Astrocyte of the hippocampus (primary cell): ENCODE measurements around the gene USP40.
A peak's percentile ranks its signal among the peaks of the same experiment; 100 is the strongest.

Experiments
- DNase-seq: peaks from one replicate; pipeline ENCODE4 v3.0.0; 2011; ENCODE audit warnings: low read depth, low spot score

USP40 gene

GRCh38 chr2:233443511-233444183, 122.9 kb downstream of the USP40 start:
- DNase-seq: peak; percentile 90

DNA sequence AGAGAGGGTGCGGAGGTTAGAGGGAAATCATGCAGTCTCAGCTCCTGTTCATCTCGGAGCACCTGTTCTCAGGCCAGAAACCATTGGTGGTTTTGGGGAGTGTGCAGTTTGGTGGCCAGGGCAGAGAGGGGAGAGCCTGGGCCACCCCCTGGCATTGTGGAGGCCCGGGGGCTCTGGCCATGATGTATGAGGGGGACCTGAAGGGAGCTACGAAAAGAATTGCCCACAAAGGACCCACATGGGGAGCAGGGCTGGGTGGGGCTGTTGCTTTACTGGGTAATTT, 124.6 kb downstream of the USP40 start:
- DNase-seq: no peak

- no peak for DNase-seq
These were observed 125.2 kb downstream of the USP40 start for GRCh38 chr2:233441161-233442027.

DNA sequence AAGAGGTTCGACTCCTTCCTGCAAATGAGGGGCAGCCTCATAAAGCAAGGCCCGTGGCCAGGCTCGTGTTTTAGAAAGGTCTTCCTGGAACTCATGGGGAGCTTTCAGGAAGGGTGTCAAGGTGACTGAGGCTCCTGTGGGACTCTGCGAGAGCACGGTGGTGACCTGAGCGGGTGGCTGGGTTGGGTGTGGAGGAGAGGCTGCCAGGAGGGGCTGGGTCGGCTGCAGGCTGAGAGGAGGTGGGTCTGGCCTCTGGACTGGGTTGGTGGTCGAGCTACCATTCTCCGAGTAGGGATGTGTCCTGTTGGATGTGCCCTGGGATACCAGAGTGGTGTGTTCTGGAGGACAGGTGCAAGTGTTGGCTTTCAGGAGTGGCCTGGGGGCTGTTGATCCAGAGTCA, 125.9 kb downstream of the USP40 start:
- DNase-seq: no peak

- no peak for DNase-seq
These were observed 126.3 kb downstream of the USP40 start for GRCh38 chr2:233440314-233440713.

DNA sequence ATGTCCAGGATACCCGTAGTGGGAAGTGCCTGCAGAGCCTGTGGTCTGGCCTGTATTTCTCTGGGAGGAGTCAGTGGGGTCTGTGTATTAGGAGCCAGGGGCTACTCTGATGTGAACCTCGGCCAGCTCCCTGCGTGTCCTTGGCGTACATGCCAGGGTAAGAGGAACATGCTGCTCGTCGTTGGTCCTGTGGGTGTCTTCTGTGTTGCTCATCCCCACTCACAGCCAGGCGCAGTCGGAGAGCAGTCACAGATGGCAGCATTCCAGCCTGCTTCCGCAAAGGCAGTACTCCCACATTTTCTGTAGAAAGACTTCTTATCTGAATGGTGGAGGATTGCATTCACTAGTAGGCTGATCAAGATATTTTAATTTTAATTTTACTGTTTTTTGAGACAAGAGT, 127.4 kb downstream of the USP40 start:
- DNase-seq: no peak

DNA sequence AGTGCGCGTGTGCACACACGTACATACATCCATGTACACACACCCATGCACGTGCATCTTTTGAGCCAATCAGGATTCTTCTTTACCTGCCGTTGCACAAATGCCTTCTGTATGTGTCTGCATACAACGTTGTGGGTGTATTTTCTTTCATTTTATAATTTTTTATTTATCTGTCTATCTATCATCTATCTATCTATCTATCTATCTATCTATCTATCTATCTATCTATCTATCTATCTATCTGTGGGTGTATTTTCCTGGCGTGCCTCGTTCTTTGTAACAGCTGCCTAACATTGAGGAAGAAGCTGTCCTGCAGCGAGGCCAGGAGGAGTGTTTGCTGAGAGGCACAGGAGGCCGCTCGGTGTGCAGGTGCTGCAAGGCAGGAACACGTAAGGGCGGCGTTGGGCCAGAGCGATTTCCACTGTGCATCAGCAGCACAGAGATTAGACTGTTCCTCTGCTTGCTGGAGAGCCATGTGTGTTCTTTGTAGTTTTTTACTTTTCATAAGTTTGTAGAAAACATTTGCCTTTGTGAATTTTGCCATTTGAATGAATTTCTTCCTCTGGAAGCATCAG, 127.9 kb downstream of the USP40 start:
- no peak for DNase-seq

- DNase-seq: no peak
These were observed 129.1 kb downstream of the USP40 start for GRCh38 chr2:233437439-233437955.

- DNase-seq: no peak
These were observed 129.7 kb downstream of the USP40 start for GRCh38 chr2:233436691-233437438.

DNA sequence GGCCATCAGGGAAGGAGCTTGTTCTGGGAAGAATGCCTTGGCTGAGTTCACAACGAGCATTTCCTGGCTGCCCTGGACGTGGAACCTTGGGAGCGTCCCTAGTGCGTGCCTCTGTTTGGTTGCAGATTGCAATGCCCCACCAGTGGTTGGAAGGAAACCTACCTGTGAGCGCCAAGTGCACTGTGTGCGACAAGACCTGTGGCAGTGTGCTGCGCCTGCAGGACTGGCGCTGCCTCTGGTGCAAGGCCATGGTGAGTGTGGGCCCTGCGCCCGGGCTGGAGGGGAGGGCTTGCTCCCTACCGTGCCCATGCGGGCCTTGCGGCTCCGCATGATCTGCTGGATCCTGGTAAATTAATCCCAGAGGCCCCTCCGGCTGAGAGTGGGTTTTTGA, 130.4 kb downstream of the USP40 start:
- no peak for DNase-seq

DNA sequence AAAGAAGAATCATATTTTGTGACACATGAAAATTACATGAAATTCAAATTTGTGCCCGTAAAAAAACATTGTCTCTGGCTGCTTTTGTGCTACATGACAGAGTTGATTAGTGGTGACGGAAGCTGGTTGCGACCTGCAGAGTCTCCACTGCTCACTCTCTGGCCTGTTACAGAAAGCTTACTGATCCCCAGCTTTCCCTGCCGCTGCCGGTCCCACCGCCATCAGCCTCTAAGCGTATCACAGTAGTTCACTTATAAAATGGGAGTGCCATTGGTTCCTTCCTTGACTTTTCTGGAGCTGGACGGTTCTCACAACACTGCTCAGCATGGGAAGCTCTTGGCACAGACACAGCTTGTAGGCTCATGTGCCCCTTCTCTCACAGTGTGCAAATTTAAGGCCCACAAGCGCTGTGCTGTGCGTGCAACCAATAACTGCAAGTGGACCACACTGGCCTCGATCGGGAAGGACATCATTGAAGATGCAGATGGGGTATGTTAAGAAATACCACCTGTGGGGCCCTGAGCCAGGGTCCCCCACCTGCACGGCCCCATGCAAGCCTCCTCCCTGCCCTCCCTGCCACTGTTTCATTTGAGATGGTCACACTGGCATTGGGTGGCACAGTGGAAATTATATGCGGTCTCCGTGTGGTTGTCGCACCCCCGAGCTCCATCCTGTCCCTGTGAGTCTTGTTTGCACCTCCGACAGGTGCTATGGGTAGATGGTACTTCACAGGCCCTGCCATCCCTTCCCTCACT, 131.0 kb downstream of the USP40 start:
- no peak for DNase-seq

GRCh38 chr2:233434666-233435330, 131.8 kb downstream of the USP40 start:
- no peak for DNase-seq

GRCh38 chr2:233433794-233434193, 132.8 kb downstream of the USP40 start:
- DNase-seq: no peak

GRCh38 chr2:233433029-233433428, 133.6 kb downstream of the USP40 start:
- DNase-seq: no peak

GRCh38 chr2:233430651-233431050, 135.9 kb downstream of the USP40 start:
- DNase-seq: no peak

- DNase-seq: no peak
These were observed 136.5 kb downstream of the USP40 start for GRCh38 chr2:233430081-233430480.

DNA sequence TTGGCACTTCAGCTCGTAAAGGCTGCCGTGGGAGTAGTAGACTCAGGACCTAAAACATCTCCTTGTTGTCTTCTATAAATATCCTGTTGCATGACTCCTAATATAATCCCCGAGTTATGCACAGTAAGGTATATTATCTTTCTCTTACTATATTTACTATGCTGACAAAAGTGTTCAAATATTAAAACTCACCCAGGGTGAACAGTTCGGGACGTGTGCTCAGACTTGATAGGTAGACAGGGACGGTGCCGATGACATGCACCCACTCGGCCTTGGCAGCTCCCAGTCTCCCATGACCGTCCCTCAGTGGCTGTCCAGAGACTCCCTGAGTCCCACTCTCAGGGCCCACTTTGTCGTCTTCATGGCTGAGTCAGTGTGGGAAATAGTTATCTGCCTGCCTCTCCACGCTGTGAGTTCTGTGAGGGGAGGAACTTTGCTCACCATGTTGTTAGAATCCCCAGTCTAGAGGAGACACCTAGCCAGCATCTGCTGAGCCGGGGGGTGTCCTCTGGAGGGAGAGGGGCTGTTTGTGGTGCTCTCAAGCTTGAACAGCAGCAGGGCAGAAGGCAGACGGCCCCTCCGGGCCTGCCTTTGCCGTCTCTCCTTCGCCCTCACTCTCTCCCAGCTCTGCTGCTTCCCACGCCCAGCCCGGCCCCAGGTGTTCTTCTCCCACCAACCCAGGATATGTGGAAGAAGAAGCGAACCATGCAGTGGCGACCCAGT, 137.2 kb downstream of the USP40 start:
- no peak for DNase-seq

- DNase-seq: no peak
These were observed 138.1 kb downstream of the USP40 start for GRCh38 chr2:233428438-233428837.

DNA sequence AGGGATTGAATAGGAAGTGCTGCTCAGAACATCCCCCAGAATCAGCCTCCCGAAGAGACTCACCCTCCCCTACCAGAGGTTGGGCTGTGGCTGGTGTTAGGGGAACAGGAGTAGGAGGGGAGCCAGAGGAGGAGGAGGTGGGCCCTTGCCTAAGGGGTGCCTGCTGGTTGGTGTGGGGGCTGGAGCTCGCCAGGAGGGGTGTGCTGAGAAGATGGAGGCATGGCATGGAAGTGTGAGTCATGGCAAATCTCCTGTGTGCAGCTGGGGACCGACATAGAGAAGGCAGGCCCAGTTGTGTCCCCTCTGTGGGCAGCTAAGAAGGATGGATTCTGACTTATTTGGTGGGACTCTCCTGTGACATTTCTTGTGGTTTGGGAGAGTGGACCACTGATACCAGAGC, 138.6 kb downstream of the USP40 start:
- no peak for DNase-seq
